Esophagus squamous epithelium (tissue), 5 donors: ENCODE measurements around the gene ZNF451. TPM values are rescaled to one million over a fixed set of nuclear protein-coding genes. Genes with fewer than 3 reads are reported as not detected.

Experiments
- DNase-seq: peaks from one replicate; lab custom pipeline; 2025; lab: John Stamatoyannopoulos, UW
- H3K27ac ChIP-seq, 4 donors: fragments of 200-600 bp; sonication (generic); one replicate each; pipeline ENCODE4 v1.5.1; 2016 to 2019; ENCODE audit warnings: mild to moderate bottlenecking in 1 of 4
- H3K27me3 ChIP-seq, 4 donors: fragments of 200-600 bp; sonication (generic); 1 replicate in 3 of 4; 2 replicates in 1 of 4; pipeline versions ENCODE4 v1.5.1 to v1.6.0; 2017 to 2021; ENCODE audit warnings: antibody characterized with exemption in 1 of 4
- H3K36me3 ChIP-seq, 3 donors: fragments of 200-600 bp; sonication (generic); one replicate each; pipeline ENCODE4 v1.5.1; 2016 to 2019
- H3K4me1 ChIP-seq, 3 donors: fragments of 200-600 bp; sonication (generic); one replicate each; pipeline ENCODE4 v1.5.1; 2017 to 2019
- H3K4me3 ChIP-seq, 4 donors: fragments of 200-600 bp; sonication (generic); 1 replicate in 3 of 4; 2 replicates in 1 of 4; pipeline ENCODE4 v1.5.1; 2016 to 2019; ENCODE audit warnings: mild to moderate bottlenecking in 2 of 4, moderate library complexity in 1 of 4
- H3K9me3 ChIP-seq, 3 donors: fragments of 200-600 bp; sonication (generic); one replicate each; pipeline ENCODE4 v1.5.1; 2016 to 2019
- CTCF ChIP-seq, 6 experiments: fragments of 450-650 bp in 4 of 6; fragments of 200-600 bp in 2 of 6; sonication (generic) in 2 of 6; IDR thresholded peaks; one replicate each; pipeline ENCODE4 v1.5.1; 2016 to 2019; ENCODE audit warnings: antibody characterized with exemption in 6 of 6, mild to moderate bottlenecking in 4 of 6, moderate library complexity in 4 of 6
- POLR2A ChIP-seq, 4 donors: fragments of 450-650 bp; IDR thresholded peaks; one replicate each; pipeline ENCODE4 v1.6.1; 2017; ENCODE audit warnings: antibody characterized with exemption in 4 of 4, mild to moderate bottlenecking in 4 of 4, moderate library complexity in 3 of 4
- WGBS, 2 donors: methylation state at CpG; one replicate each; pipeline ENCODE4 v1.1.5; 2018; 5-methylcytosine and 5-hydroxymethylcytosine counted together
- intact Hi-C: fragments of 100-400 bp; cut with DNase I; formaldehyde crosslinking; loops from one replicate; pipeline ENCODE4 v1.15.0; 2022
- total RNA-seq, 4 donors: library from RNA; depleted of rRNA; stranded (reverse); fragments of >200 nt; gene quantifications; one replicate each; pipeline ENCODE4 v1.1.0, GENCODE V29; 2016
- donor health status: DM: yes; HTN: yes; CAD: no.

Gene ZNF451
- total RNA-seq, 4 donors from 2014 or later = 21.5 to 52.5 (median 29.5) TPM

GRCh38 chr6:57094689-57095088 is 4.7 kb downstream of the ZNF451 start:
- no peak overlapping the region for H3K4me3 ChIP-seq
- H3K4me1 ChIP-seq = peaks cover 0 to 52% (median 10%) of the 10 kb centered on the region in 3 donors
- H3K9me3 ChIP-seq = no peaks in the 10 kb centered on the region
- H3K36me3 ChIP-seq = peaks cover 0 to 41% (median 9%) of the 10 kb centered on the region in 3 donors
- TF ChIP-seq CTCF (IDR thresholded peaks at IDR 0.05) (no peak), POLR2A (IDR thresholded peaks at IDR 0.05) (no peak)
- intact Hi-C loops = no loop called here
- H3K27me3 ChIP-seq = no peaks in the 10 kb centered on the region
- H3K27ac ChIP-seq = no peak overlapping the region
- DNase-seq = no peak
- WGBS, 2 donors = 93 to 97% methylated on average over 1 of the region's 1 CpG

GRCh38 chr6:57097596-57097995 is 7.6 kb downstream of the ZNF451 start:
- Histone ChIP-seq H3K27ac (no peak overlapping the region), H3K36me3 (peaks cover 7 to 65% (median 31%) of the 10 kb centered on the region in 3 donors), H3K4me1 (peaks cover 0 to 37% (median 0%) of the 10 kb centered on the region in 3 donors), H3K27me3 (no peaks in the 10 kb centered on the region), H3K4me3 (no peak overlapping the region), H3K9me3 (no peaks in the 10 kb centered on the region)
- 80 to 90% methylated on average over 1 of the region's 1 CpG for WGBS, 2 donors
- TF ChIP-seq POLR2A (IDR thresholded peaks at IDR 0.05) (no peak), CTCF (IDR thresholded peaks at IDR 0.05) (no peak)
- DNase-seq = no peak
- intact Hi-C loops = no loop called here

- WGBS, 2 donors = 81 to 92% methylated on average over 3 of the region's 3 CpGs
- intact Hi-C loops = no loop called here
These were observed 13.0 kb downstream of the ZNF451 start for GRCh38 chr6:57102976-57103375.

GRCh38 chr6:57104336-57104735 is 14.3 kb downstream of the ZNF451 start:
- no peaks in the 10 kb centered on the region for H3K27me3 ChIP-seq
- TF ChIP-seq POLR2A (IDR thresholded peaks at IDR 0.05) = no peak
- intact Hi-C loops = no loop called here
- H3K9me3 ChIP-seq = no peaks in the 10 kb centered on the region
- no peaks in the 10 kb centered on the region for H3K4me1 ChIP-seq
- H3K4me3 ChIP-seq = no peak overlapping the region
- H3K27ac ChIP-seq = no peak overlapping the region
- H3K36me3 ChIP-seq = peaks cover 7 to 60% (median 26%) of the 10 kb centered on the region in 3 donors
- no peak for DNase-seq
- 59 to 77% methylated on average over 5 of the region's 5 CpGs for WGBS, 2 donors

More at GRCh38 chr6:57102976-57103375, 13.0 kb downstream of the ZNF451 start:
- no peak overlapping the region for H3K27ac ChIP-seq
- H3K4me1 ChIP-seq = peaks cover 0 to under 1% (median 0%) of the 10 kb centered on the region in 3 donors
- H3K36me3 ChIP-seq = peaks cover 7 to 70% (median 31%) of the 10 kb centered on the region in 3 donors
- no peaks in the 10 kb centered on the region for H3K27me3 ChIP-seq
- no peak for TF ChIP-seq CTCF (IDR thresholded peaks at IDR 0.05)
- no peak for TF ChIP-seq POLR2A (IDR thresholded peaks at IDR 0.05)
- H3K4me3 ChIP-seq = no peak overlapping the region
- no peak for DNase-seq
- no peaks in the 10 kb centered on the region for H3K9me3 ChIP-seq

GRCh38 chr6:57106990-57107389 is 17.0 kb downstream of the ZNF451 start:
- Histone ChIP-seq H3K27ac (no peak overlapping the region), H3K4me1 (no peaks in the 10 kb centered on the region), H3K9me3 (no peaks in the 10 kb centered on the region), H3K4me3 (no peak overlapping the region), H3K27me3 (no peaks in the 10 kb centered on the region), H3K36me3 (peaks cover 0 to 33% (median 0%) of the 10 kb centered on the region in 3 donors)
- 90 to 100% methylated on average over 1 of the region's 1 CpG for WGBS, 2 donors
- no peak for TF ChIP-seq CTCF (IDR thresholded peaks at IDR 0.05)
- no peak for TF ChIP-seq POLR2A (IDR thresholded peaks at IDR 0.05)
- intact Hi-C loops = no loop called here
- no peak for DNase-seq

GRCh38 chr6:57108691-57109090 is 18.7 kb downstream of the ZNF451 start:
- Histone ChIP-seq H3K9me3 (no peaks in the 10 kb centered on the region), H3K27ac (no peak overlapping the region), H3K36me3 (peaks cover 0 to 16% (median 0%) of the 10 kb centered on the region in 3 donors), H3K4me1 (no peaks in the 10 kb centered on the region), H3K27me3 (no peaks in the 10 kb centered on the region), H3K4me3 (no peak overlapping the region)
- DNase-seq = no peak
- TF ChIP-seq POLR2A (IDR thresholded peaks at IDR 0.05) (no peak), CTCF (IDR thresholded peaks at IDR 0.05) (no peak)
- WGBS, 2 donors = 62 to 71% methylated on average over 1 of the region's 1 CpG
- intact Hi-C loops = no loop called here
